Measurements from ENCODE around the gene ADRB1.
A peak's percentile ranks its signal among the peaks of the same experiment; 100 is the strongest.

Gene ADRB1

DNA sequence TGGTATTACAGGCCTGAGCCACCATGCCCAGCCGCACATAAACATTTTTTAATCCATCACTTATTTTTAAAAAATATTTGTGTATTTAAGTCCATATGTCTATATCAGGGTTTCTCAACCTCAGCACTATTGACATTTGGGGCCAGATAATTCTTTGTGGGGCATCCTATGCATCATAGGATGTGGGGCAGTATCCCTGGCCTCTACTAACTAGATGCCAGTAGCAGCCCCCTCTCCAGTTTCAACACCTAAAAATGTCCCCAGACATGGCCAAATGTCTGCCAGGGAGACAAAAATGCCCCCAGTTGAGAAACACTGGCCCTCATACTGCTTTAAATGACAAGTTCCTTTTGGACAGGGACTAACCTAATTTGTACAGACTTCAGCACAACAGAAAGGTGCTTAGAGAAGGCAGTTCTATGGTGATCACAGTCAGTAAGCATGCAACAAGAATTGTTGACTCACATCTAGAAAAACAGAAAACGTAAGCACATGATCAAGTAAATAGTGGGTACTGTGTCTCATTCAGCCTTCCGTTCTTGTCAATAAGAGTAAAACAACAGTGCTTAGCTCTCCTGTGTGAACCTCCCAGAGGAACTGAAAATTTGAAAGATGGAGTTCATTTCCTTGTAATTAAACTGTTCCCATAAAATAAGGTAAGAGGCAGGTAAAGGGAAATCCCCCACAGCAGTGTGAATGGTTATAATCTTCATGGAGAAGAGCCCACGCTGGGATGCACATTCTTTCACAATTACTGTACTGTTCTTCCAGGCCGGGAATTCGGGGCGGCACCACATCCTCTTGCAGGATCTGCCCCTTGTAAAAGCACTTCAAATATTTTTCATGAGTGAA is 17.3 kb upstream of the ADRB1 start:
- no peak for DNase-seq

DNA sequence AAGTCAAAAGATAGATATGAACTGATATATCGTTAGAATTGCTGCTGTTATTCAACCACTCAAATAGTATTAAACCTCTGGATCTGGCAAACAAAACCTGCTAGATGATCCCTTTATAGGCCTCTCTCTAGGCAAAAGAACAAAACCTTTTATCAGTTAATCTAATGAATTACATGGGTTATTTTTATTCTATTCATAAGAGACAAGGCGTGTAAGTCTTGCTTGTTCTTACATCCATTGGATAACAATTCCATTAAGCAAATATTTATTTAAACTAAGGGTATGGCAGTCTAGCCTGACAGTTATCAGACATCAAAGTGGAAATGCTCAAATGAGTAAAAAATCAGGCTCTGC is 16.6 kb upstream of the ADRB1 start:
- DNase-seq, result no peak

GRCh38 chr10:114027951-114028350 is 15.7 kb upstream of the ADRB1 start:
- no peak for DNase-seq

GRCh38 chr10:114028425-114028824 is 15.2 kb upstream of the ADRB1 start:
- no peak for DNase-seq

GRCh38 chr10:114029655-114030054 is 14.0 kb upstream of the ADRB1 start:
- no peak for DNase-seq

GRCh38 chr10:114030140-114030539 is 13.5 kb upstream of the ADRB1 start:
- DNase-seq, result no peak

GRCh38 chr10:114031073-114031972 is 12.3 kb upstream of the ADRB1 start:
- DNase-seq, result no peak

DNA sequence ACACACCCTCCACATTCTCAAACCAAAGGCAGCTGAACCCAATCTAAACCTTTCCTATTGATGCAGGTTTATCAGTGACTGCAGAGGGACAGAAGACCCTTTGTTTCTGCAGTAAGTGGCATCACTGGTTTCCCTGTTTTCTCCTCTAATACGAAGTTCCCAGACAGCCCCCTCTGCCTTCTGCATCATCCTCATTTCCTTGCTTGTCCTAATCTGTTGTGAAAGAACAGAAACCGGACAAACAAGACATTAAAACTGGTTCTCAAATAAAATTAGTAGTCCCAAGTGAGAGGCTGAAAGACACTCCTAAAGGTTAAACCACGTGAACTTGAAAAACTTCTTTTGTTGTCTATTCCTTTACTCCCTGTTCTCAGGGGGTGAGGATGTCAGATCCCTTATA is 10.1 kb upstream of the ADRB1 start:
- DNase-seq, result no peak

DNA sequence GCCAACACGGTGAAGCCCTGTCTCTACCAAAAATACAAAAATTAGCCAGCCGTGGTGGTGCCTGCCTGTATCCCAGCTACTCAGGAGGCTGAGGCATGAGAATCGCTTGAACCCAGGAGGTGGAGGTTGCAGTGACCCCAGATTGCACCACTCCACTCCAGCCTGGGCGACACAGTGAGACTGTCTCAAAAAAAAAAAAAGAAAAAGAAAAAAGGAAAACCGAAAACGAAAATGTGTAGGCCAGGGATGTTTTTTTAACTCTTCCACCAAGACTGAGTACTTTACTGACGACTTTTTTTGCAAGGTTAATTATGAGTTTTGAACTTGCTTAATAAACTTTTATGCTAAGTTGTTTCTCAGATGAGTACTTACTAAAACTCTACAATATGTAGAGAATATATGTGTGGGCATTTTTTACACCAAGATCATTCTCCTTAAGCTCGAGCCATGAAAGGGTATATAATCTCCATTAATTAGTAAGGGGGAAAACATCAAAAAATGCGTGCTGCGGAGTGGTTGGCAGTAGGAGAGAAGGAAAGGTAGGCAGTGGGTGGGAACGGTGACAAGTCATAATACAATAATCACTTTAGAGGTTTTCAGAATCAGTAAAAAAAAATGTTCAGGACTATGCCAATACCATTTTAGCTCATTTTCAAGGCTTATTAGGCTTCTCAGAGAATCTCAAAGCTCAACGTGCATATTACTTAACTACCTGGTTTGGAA is 8.6 kb upstream of the ADRB1 start:
- no peak for DNase-seq

- DNase-seq, result no peak
Measured at GRCh38 chr10:114035791-114036190, 7.9 kb upstream of the ADRB1 start.

DNA sequence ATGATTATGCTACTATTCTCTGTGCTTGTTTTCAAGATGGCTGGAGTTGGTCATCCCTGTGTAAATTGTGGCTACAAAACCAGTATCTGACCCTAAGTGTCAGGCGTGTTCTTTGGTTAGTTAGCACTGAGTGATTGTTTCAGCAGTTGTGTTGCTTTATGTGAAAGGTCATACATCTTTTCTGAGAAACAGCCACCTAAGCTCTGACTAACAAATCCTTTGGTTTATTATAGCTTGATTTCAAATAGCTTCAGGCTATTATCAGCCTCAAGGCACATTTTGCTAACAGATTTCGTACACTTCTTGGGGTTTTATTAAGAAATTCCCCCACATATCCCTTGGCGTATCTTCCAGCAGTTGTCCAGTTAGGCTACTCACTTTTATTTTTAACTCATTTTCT is 4.8 kb upstream of the ADRB1 start:
- DNase-seq, result no peak

DNA sequence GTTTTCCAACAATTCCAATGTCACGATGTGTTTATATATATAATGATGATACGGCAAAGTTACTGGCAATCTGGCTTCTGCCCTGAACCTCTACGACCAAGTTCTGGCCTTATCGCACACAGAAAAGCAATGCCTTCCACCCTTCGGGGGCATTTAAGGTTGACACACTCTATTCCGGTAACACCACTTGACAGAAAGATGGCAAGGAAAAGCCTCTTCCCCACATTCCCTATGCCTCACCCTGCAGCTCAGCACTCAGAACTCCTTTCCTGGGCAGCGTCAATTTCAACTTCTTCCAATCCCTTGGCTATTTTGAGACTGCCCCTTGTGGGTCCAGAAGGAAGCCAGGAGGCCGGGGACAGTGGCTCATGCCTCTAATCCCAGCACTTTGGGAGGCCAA is 2.5 kb upstream of the ADRB1 start:
- DNase-seq, result no peak

GRCh38 chr10:114042895-114043531 is 653 bp upstream of the ADRB1 start:
- DNase-seq, result peak in 1 of 2 donors; percentile 7

DNA sequence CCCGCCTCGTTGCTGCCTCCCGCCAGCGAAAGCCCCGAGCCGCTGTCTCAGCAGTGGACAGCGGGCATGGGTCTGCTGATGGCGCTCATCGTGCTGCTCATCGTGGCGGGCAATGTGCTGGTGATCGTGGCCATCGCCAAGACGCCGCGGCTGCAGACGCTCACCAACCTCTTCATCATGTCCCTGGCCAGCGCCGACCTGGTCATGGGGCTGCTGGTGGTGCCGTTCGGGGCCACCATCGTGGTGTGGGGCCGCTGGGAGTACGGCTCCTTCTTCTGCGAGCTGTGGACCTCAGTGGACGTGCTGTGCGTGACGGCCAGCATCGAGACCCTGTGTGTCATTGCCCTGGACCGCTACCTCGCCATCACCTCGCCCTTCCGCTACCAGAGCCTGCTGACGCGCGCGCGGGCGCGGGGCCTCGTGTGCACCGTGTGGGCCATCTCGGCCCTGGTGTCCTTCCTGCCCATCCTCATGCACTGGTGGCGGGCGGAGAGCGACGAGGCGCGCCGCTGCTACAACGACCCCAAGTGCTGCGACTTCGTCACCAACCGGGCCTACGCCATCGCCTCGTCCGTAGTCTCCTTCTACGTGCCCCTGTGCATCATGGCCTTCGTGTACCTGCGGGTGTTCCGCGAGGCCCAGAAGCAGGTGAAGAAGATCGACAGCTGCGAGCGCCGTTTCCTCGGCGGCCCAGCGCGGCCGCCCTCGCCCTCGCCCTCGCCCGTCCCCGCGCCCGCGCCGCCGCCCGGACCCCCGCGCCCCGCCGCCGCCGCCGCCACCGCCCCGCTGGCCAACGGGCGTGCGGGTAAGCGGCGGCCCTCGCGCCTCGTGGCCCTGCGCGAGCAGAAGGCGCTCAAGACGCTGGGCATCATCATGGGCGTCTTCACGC is 825 bp downstream of the ADRB1 start:
- DNase-seq, result no peak

GRCh38 chr10:114045136-114046086 is 1.7 kb downstream of the ADRB1 start:
- DNase-seq, result peak in 1 of 2 donors; percentile 2

DNA sequence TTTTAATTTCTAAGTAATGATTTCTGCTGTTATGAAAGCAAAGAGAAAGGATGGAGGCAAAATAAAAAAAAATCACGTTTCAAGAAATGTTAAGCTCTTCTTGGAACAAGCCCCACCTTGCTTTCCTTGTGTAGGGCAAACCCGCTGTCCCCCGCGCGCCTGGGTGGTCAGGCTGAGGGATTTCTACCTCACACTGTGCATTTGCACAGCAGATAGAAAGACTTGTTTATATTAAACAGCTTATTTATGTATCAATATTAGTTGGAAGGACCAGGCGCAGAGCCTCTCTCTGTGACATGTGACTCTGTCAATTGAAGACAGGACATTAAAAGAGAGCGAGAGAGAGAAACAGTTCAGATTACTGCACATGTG is 2.4 kb downstream of the ADRB1 start:
- DNase-seq, result no peak

GRCh38 chr10:114048472-114048871 is 4.8 kb downstream of the ADRB1 start:
- no peak for DNase-seq

DNA sequence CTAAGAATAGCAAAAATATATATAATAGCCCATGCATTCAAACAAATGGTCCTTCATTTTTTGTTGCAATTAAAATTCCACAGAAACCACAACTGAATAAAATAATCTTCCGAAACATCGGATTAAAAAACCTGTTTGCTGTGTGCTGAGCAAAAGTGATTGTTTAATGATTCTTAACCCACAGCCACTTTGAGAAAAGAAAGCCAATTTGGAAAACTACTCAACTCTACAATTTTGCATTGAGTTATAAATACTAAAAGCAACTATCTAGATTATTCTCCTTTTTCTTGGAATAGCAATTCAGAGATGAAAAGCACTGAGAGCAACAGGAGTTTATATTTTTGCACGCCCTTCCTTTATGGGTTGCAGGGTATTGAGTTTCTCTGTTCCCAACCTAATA is 8.0 kb downstream of the ADRB1 start:
- DNase-seq, result no peak

GRCh38 chr10:114052255-114052654 is 8.6 kb downstream of the ADRB1 start:
- no peak for DNase-seq

DNA sequence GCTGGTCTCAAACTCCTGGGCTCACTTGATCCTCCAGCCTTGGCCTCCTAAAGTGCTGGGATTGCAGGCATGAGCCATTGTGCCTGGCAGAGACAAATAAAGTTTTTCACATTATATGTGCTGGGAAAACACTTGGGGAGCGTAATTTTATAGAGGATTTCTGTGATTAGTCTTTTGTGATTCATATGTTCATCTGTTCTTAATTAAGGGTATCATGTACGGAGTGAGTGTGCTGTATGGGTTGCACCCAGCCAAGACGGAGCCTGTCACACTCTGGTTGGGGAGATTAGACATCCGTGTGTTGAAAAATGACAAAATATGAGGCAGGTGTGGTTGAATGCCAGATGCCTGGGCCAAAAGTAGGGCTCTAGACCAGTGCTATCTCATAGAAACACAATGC is 10.3 kb downstream of the ADRB1 start:
- no peak for DNase-seq

DNA sequence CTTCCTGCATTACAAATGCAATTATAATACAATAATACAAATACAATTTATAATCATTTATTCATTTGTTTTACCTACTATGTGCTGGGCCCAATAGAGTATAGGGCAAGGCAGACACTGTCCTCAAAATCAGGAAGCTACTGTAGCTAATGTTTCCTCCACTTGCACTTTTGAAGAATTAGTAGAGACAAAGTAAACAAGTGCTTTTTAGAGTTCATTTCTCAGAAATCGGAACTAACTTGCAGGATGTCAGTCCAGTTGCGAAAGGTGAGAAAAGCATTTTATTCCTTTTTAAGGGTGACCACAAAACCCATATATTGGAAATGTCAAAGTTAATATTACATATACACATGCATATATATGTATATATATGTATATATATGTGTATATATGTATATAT is 14.2 kb downstream of the ADRB1 start:
- no peak for DNase-seq

Measured in activated CD4-positive, alpha-beta T cell treated with anti-CD3 and anti-CD28 coated beads for 4 hours (primary cell).